HUES6 (cell line): ENCODE measurements around the gene MCTP2.

Source experiments
- H3K27ac ChIP-seq: 2 replicates; pipeline ENCODE4 v1.7.0; 2013; ENCODE audit warnings: low read depth, mild to moderate bottlenecking, low read length, inconsistent platforms
- H3K27me3 ChIP-seq: 2 replicates; pipeline ENCODE4 v1.6.1; 2013; ENCODE audit warnings: low read length; ENCODE audit not compliant: control insufficient read depth, insufficient read depth
- H3K36me3 ChIP-seq: 2 replicates; pipeline ENCODE4 v1.6.1; 2013; ENCODE audit warnings: low read length; ENCODE audit not compliant: control insufficient read depth, insufficient read depth
- H3K4me1 ChIP-seq: 2 replicates; pipeline ENCODE4 v1.6.1; 2013; ENCODE audit warnings: low read length; ENCODE audit not compliant: control insufficient read depth, insufficient read depth
- H3K4me3 ChIP-seq: 2 replicates; pipeline ENCODE4 v1.5.1; 2013; ENCODE audit warnings: low read depth, low read length
- H3K9ac ChIP-seq: one replicate; pipeline ENCODE4 v1.6.1; 2013; ENCODE audit warnings: mild to moderate bottlenecking, low read length
- H3K9me3 ChIP-seq: 2 replicates; pipeline ENCODE4 v1.6.1; 2013; ENCODE audit warnings: low read depth, low read length; ENCODE audit not compliant: control insufficient read depth, insufficient read depth

The MCTP2 gene

GRCh38 chr15:94265009-94265408 lies 33.6 kb downstream of the MCTP2 start:
- Histone ChIP-seq H3K36me3 (no peaks in the 10 kb centered on the region), H3K9me3 (no peaks in the 10 kb centered on the region), H3K4me3 (no peak overlapping the region), H3K4me1 (no peaks in the 10 kb centered on the region), H3K27ac (no peak overlapping the region), H3K27me3 (no peaks in the 10 kb centered on the region), H3K9ac (no peak overlapping the region)

GRCh38 chr15:94265982-94266381 lies 34.6 kb downstream of the MCTP2 start:
- Histone ChIP-seq H3K27ac (no peak overlapping the region), H3K4me3 (no peak overlapping the region), H3K36me3 (no peaks in the 10 kb centered on the region), H3K9ac (no peak overlapping the region), H3K9me3 (no peaks in the 10 kb centered on the region), H3K4me1 (no peaks in the 10 kb centered on the region), H3K27me3 (no peaks in the 10 kb centered on the region)

GRCh38 chr15:94266789-94267188 lies 35.4 kb downstream of the MCTP2 start:
- Histone ChIP-seq H3K27me3 (no peaks in the 10 kb centered on the region), H3K4me1 (no peaks in the 10 kb centered on the region), H3K4me3 (no peak overlapping the region), H3K27ac (no peak overlapping the region), H3K9ac (no peak overlapping the region), H3K36me3 (no peaks in the 10 kb centered on the region), H3K9me3 (no peaks in the 10 kb centered on the region)

GRCh38 chr15:94269954-94270353 lies 38.6 kb downstream of the MCTP2 start:
- Histone ChIP-seq H3K4me3 (no peak overlapping the region), H3K36me3 (no peaks in the 10 kb centered on the region), H3K27ac (no peak overlapping the region), H3K4me1 (no peaks in the 10 kb centered on the region), H3K27me3 (no peaks in the 10 kb centered on the region), H3K9ac (no peak overlapping the region), H3K9me3 (no peaks in the 10 kb centered on the region)

- H3K4me3 ChIP-seq, result no peak overlapping the region
- H3K27ac ChIP-seq, result no peak overlapping the region
- H3K27me3 ChIP-seq, result no peaks in the 10 kb centered on the region
- H3K4me1 ChIP-seq, result no peaks in the 10 kb centered on the region
- H3K36me3 ChIP-seq, result no peaks in the 10 kb centered on the region
- no peak overlapping the region for H3K9ac ChIP-seq
- H3K9me3 ChIP-seq, result no peaks in the 10 kb centered on the region
Measured at GRCh38 chr15:94270570-94270969, 39.2 kb downstream of the MCTP2 start.

- Histone ChIP-seq H3K27ac (no peak overlapping the region), H3K4me1 (no peaks in the 10 kb centered on the region), H3K36me3 (no peaks in the 10 kb centered on the region), H3K9me3 (no peaks in the 10 kb centered on the region), H3K4me3 (no peak overlapping the region), H3K27me3 (no peaks in the 10 kb centered on the region), H3K9ac (no peak overlapping the region)
Measured at GRCh38 chr15:94272251-94272898, 41.0 kb downstream of the MCTP2 start.

GRCh38 chr15:94273826-94274225 lies 42.5 kb downstream of the MCTP2 start:
- Histone ChIP-seq H3K27ac (no peak overlapping the region), H3K9ac (no peak overlapping the region), H3K27me3 (no peaks in the 10 kb centered on the region), H3K36me3 (no peaks in the 10 kb centered on the region), H3K4me3 (no peak overlapping the region), H3K9me3 (no peaks in the 10 kb centered on the region), H3K4me1 (no peaks in the 10 kb centered on the region)

GRCh38 chr15:94274745-94275144 lies 43.4 kb downstream of the MCTP2 start:
- Histone ChIP-seq H3K36me3 (no peaks in the 10 kb centered on the region), H3K4me3 (no peak overlapping the region), H3K4me1 (no peaks in the 10 kb centered on the region), H3K27ac (no peak overlapping the region), H3K9ac (no peak overlapping the region), H3K27me3 (no peaks in the 10 kb centered on the region), H3K9me3 (no peaks in the 10 kb centered on the region)

- Histone ChIP-seq H3K4me3 (no peak overlapping the region), H3K9me3 (no peaks in the 10 kb centered on the region), H3K27ac (no peak overlapping the region), H3K27me3 (no peaks in the 10 kb centered on the region), H3K4me1 (no peaks in the 10 kb centered on the region), H3K36me3 (no peaks in the 10 kb centered on the region), H3K9ac (no peak overlapping the region)
Measured at GRCh38 chr15:94277485-94277884, 46.1 kb downstream of the MCTP2 start.

- Histone ChIP-seq H3K4me3 (no peak overlapping the region), H3K4me1 (no peaks in the 10 kb centered on the region), H3K9me3 (no peaks in the 10 kb centered on the region), H3K27me3 (no peaks in the 10 kb centered on the region), H3K9ac (no peak overlapping the region), H3K36me3 (no peaks in the 10 kb centered on the region), H3K27ac (no peak overlapping the region)
Measured at GRCh38 chr15:94279736-94280135, 48.4 kb downstream of the MCTP2 start.

GRCh38 chr15:94280301-94280700 lies 48.9 kb downstream of the MCTP2 start:
- no peaks in the 10 kb centered on the region for H3K27me3 ChIP-seq
- no peak overlapping the region for H3K4me3 ChIP-seq
- no peak overlapping the region for H3K27ac ChIP-seq
- no peaks in the 10 kb centered on the region for H3K9me3 ChIP-seq
- H3K9ac ChIP-seq, result no peak overlapping the region
- H3K4me1 ChIP-seq, result no peaks in the 10 kb centered on the region
- no peaks in the 10 kb centered on the region for H3K36me3 ChIP-seq
